ENCODE results near the gene LBHD1.
"Not testable (repeated sequence)": the region's sequence is repeated elsewhere in the genome, so short reads cannot be mapped to it uniquely, and the experiment has no call there.

Gene LBHD1

GRCh38 chr11:62671608-62672389 lies at the start of gene LBHD1, which contains the start of gene UQCC3:
Gene LBHD1 (minus strand): TSS chr11:62672267. CDS start chr11:62670031, 2,236 bp downstream.
Gene UQCC3 (plus strand): TSS chr11:62671673. CDS start chr11:62671746, 73 bp downstream.
- peak; percentile 67 to 82 for DNase-seq

GRCh38 chr11:62719302-62719978 lies 47.4 kb upstream of the LBHD1 start:
- DNase-seq, result no peak

GRCh38 chr11:62716816-62717215 lies 44.7 kb upstream of the LBHD1 start:
- no peak for DNase-seq

- DNase-seq, result no peak
These were observed 44.1 kb upstream of the LBHD1 start for GRCh38 chr11:62716206-62716605.

- DNase-seq, result no peak
These were observed 43.4 kb upstream of the LBHD1 start for GRCh38 chr11:62715150-62716130.

- no peak for DNase-seq
These were observed 41.3 kb upstream of the LBHD1 start for GRCh38 chr11:62713343-62713742.

- no peak for DNase-seq
These were observed 40.8 kb upstream of the LBHD1 start for GRCh38 chr11:62712861-62713260.

- no peak for DNase-seq
These were observed 40.3 kb upstream of the LBHD1 start for GRCh38 chr11:62712276-62712812.

GRCh38 chr11:62710001-62710345 lies 37.9 kb upstream of the LBHD1 start:
- no peak for DNase-seq

- DNase-seq, result peak; percentile 95 to 99
These were observed 37.4 kb upstream of the LBHD1 start for GRCh38 chr11:62709247-62710000.

GRCh38 chr11:62708793-62709192 lies 36.7 kb upstream of the LBHD1 start:
- DNase-seq, result no peak

- DNase-seq, result no peak
These were observed 36.3 kb upstream of the LBHD1 start for GRCh38 chr11:62708392-62708791.

- peak; percentile 61 to 84 for DNase-seq
These were observed 35.3 kb upstream of the LBHD1 start, which contains the start of the genes BSCL2 and GNG3 for GRCh38 chr11:62707277-62707861. Gene BSCL2 (minus strand): TSS chr11:62707424. CDS start chr11:62707195, 229 bp downstream. Gene GNG3 (plus strand): TSS chr11:62707676. CDS start chr11:62708296, 620 bp downstream.

GRCh38 chr11:62706850-62707247 lies 34.8 kb upstream of the LBHD1 start:
- no peak for DNase-seq

GRCh38 chr11:62705880-62706849 lies 34.1 kb upstream of the LBHD1 start:
- DNase-seq, result peak; percentile 92 to 95

GRCh38 chr11:62705413-62705812 lies 33.3 kb upstream of the LBHD1 start:
- no peak for DNase-seq

- DNase-seq, result not testable (repeated sequence)
These were observed 31.9 kb upstream of the LBHD1 start for GRCh38 chr11:62703921-62704320.

- no peak for DNase-seq
These were observed 30.2 kb upstream of the LBHD1 start for GRCh38 chr11:62702246-62702645.

GRCh38 chr11:62694455-62695167 lies 22.5 kb upstream of the LBHD1 start:
- DNase-seq, result peak; percentile 41 to 71
